OCI-LY7 (cell line): ENCODE results near the gene SLC9A3.

Experiments used
- CTCF ChIP-seq: fragments of 200-600 bp; sonication (generic); conservative IDR thresholded peaks from 2 replicates; pipeline ENCODE4 v1.5.1; 2014; ENCODE audit warnings: mild to moderate bottlenecking, antibody characterized with exemption, low read length, moderate library complexity, mixed read lengths
- EZH2phosphoT487 ChIP-seq: fragments of 200-600 bp; sonication (generic); IDR thresholded peaks from 2 replicates; pipeline ENCODE4 v1.6.1; 2018; ENCODE audit warnings: low read depth, borderline replicate concordance, mild to moderate bottlenecking, mixed run types, antibody characterized with exemption, low read length, moderate library complexity, mixed read lengths

- TF ChIP-seq CTCF (no peak), EZH2phosphoT487 (no peak)
These were observed 2.1 kb downstream of the SLC9A3 start for GRCh38 chr5:522116-522515.
